HL-60 (cell line): ENCODE results near the gene STX1A.

Source experiments
- DNase-seq, 2 experiments: peaks; one replicate each; pipeline ENCODE4 v3.0.0-alpha.2; 2010 to 2020; ENCODE audit warnings: low read depth in 1 of 2, low spot score in 1 of 2
- H3K27ac ChIP-seq: fragments of 250-450 bp; sonication (Bioruptor Pico); replicated peaks from 2 replicates; pipeline ENCODE4 v1.5.1; 2020; ENCODE audit warnings: mild to moderate bottlenecking, moderate library complexity
- H3K27me3 ChIP-seq: fragments of 250-450 bp; sonication (Bioruptor Pico); 2 replicates; pipeline ENCODE4 v1.5.1; 2021; ENCODE audit warnings: mild to moderate bottlenecking, moderate library complexity; ENCODE audit not compliant: insufficient read depth, poor library complexity, severe bottlenecking
- H3K4me3 ChIP-seq: replicated peaks from 2 replicates; pipeline ENCODE4 v1.5.1; 2011; ENCODE audit warnings: mild to moderate bottlenecking, control low read depth, low read length; ENCODE audit not compliant: insufficient read depth
- GABPA ChIP-seq: IDR thresholded peaks from 2 replicates; pipeline ENCODE4 v1.6.1; 2012; ENCODE audit warnings: low read depth
- POLR2AphosphoS5 ChIP-seq: IDR thresholded peaks from 2 replicates; pipeline ENCODE4 v1.6.1; 2012; ENCODE audit warnings: low read depth
- SPI1 ChIP-seq: IDR thresholded peaks from 2 replicates; pipeline ENCODE4 v1.6.1; 2012; ENCODE audit warnings: low read depth, mild to moderate bottlenecking, borderline replicate concordance
- long read RNA-seq: library from polyadenylated mRNA; unstranded; transcript quantifications from one replicate; pipeline ENCODE4 v2.0.0, GENCODE V29; 2020
- TF ChIP-seq, protein P1 (sequence below): IDR thresholded peaks from one replicate; pipeline ENCODE4 v1.5.1; 2011; ENCODE audit warnings: low read length, control low read depth, inconsistent platforms; ENCODE audit not compliant: insufficient read depth
- TF ChIP-seq, protein P2 (sequence below): IDR thresholded peaks from 2 replicates; pipeline ENCODE4 v1.6.1; 2012; ENCODE audit warnings: low read depth; ENCODE audit not compliant: insufficient replicate concordance

Gene STX1A
- long read RNA-seq, partial matches to known transcripts, result 0 of 33 reads
- long read RNA-seq, other reads (novel, unspliced or antisense), result 32 of 33 reads

DNA sequence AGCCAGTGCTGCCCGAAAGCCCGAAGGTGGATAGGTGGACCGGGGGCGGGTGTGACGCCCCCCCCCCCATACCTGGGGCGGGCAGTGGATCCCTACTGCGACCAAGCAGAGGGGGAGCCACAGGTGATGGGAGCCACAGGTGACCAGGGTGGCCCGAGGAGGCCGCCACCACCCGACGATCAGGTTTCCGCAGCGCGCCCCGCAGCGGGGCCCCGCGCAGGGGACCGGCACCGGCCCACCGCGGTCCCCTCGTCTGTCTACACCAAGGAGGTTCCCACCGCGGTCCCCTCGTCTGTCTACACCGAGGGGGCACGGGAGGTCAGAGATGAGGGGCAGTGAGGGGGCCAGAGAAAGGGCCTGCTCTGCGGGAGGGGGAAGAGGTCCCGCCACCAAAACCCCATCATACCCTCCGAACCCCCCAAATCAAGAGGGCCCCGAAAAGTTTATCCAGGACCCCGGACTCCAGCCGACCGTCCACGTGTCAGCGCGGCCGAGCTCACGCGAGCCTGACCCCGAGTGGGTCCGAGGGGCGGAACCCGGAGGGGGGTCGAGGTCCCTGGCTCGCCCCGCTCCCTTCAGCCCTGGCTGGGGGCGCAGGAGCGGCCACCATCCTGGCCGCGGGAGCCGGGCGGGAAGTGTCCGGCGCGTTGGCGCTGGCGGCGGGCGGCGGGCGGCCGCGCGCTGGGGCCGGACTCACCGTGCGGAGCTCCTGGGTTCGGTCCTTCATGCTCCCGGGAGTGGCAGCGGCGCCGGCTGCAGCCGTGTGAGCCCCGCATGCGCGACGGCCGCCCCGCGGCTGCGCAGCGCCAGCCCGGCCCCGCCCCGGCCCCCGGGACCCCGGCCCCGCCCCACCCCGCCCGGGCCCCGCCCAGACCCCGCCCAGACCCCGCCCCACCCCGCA lies at the start of gene STX1A:
TSS of gene STX1A (minus strand) at position 765 of the 901 bp plus-strand sequence. CDS start at position 727, 38 bp downstream.
- peak in 1 of 2 experiments; percentile 42 for DNase-seq
- TF ChIP-seq GABPA, result no peak
- TF ChIP-seq, protein P1, sequence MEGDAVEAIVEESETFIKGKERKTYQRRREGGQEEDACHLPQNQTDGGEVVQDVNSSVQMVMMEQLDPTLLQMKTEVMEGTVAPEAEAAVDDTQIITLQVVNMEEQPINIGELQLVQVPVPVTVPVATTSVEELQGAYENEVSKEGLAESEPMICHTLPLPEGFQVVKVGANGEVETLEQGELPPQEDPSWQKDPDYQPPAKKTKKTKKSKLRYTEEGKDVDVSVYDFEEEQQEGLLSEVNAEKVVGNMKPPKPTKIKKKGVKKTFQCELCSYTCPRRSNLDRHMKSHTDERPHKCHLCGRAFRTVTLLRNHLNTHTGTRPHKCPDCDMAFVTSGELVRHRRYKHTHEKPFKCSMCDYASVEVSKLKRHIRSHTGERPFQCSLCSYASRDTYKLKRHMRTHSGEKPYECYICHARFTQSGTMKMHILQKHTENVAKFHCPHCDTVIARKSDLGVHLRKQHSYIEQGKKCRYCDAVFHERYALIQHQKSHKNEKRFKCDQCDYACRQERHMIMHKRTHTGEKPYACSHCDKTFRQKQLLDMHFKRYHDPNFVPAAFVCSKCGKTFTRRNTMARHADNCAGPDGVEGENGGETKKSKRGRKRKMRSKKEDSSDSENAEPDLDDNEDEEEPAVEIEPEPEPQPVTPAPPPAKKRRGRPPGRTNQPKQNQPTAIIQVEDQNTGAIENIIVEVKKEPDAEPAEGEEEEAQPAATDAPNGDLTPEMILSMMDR, result no peak
- Histone ChIP-seq H3K4me3 (peak within 1 kb of the TSS; percentile 64), H3K27me3 (no peaks in the 10 kb centered on the region), H3K27ac (no peak within 1 kb of the TSS)

DNA sequence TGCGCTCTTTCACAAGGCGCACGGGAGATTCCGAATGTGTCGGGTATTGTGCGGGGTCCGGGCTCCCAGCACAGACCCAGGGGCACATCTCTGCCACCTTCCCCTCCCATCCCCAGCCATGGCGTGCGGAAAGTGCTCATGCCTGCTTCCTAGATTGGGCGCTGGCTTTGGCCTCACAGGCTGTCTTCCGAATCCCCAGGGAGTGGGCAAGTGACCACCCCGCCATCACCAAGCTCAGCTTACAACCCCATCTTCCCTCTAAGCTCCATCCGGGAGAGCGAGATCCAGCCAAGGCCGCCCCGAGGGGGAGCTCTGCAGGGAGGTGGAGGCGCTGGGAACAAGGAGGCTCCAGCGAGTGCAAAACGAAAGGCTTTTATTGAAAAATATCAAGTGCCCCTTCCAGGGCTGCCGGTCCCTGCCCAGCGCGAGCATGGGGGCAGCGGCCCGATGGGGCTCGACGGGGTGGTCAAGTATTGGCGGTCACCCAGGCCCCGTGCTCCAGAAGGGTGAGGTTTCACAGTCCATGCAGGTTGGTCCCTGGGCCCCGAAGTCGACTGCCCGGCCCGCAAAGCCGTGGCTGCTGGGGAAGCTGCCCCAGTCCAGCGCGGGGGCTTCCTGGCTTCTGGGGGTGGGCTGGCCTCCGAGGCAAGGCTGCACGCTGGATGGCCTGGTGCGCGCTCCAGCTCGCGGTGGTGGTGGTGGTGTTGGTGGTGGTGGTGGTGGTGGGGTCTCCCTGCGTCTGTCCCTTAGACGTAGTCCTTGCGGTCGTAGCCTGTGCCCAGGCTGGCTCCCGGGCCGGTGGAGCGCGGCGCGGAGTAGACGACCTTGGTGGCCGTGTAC lies 49.4 kb upstream of the STX1A start:
- Histone ChIP-seq H3K27ac (no peak overlapping the region), H3K27me3 (peaks cover 32% of the 10 kb centered on the region), H3K4me3 (no peak overlapping the region)
- TF ChIP-seq, protein P2, sequence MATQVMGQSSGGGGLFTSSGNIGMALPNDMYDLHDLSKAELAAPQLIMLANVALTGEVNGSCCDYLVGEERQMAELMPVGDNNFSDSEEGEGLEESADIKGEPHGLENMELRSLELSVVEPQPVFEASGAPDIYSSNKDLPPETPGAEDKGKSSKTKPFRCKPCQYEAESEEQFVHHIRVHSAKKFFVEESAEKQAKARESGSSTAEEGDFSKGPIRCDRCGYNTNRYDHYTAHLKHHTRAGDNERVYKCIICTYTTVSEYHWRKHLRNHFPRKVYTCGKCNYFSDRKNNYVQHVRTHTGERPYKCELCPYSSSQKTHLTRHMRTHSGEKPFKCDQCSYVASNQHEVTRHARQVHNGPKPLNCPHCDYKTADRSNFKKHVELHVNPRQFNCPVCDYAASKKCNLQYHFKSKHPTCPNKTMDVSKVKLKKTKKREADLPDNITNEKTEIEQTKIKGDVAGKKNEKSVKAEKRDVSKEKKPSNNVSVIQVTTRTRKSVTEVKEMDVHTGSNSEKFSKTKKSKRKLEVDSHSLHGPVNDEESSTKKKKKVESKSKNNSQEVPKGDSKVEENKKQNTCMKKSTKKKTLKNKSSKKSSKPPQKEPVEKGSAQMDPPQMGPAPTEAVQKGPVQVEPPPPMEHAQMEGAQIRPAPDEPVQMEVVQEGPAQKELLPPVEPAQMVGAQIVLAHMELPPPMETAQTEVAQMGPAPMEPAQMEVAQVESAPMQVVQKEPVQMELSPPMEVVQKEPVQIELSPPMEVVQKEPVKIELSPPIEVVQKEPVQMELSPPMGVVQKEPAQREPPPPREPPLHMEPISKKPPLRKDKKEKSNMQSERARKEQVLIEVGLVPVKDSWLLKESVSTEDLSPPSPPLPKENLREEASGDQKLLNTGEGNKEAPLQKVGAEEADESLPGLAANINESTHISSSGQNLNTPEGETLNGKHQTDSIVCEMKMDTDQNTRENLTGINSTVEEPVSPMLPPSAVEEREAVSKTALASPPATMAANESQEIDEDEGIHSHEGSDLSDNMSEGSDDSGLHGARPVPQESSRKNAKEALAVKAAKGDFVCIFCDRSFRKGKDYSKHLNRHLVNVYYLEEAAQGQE, result no peak
- no peak for TF ChIP-seq GABPA
- TF ChIP-seq, protein P1, result no peak
- TF ChIP-seq POLR2AphosphoS5, result no peak
- no peak for TF ChIP-seq SPI1
- no peak for DNase-seq

DNA sequence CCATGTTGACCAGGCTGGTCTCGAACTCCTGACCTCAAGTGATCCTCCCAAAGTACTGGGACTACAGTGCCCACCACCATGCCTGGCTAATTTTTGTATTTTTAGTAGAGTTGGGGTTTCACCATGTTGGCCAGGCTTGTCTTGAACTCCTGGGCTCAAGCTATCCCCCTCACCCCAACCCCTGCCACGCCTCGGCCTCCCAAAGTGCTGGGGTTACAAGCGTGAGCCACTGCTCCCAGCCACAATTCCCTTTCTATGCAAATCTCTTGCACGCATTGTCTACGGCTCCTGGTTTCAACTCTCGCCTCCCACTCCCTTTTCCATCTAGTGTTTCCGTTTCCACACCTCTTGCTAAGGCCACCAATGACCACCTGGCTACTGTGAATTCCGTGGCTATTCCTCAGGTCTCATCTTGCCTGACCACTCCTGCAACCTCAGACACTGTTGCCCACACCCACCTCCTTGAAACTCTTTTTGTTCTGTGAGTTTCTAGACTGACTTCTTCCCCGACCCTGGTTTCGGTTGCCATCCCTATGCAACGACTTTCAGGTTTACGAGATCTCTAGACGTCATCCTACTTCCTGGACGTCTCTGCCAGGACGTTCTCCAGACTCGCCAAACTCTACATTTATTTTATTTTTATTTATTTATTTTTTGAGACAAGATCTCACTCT lies 47.2 kb upstream of the STX1A start:
- Histone ChIP-seq H3K27ac (no peak overlapping the region), H3K27me3 (peaks cover 31% of the 10 kb centered on the region), H3K4me3 (no peak overlapping the region)
- no peak for TF ChIP-seq POLR2AphosphoS5
- TF ChIP-seq GABPA, result no peak
- TF ChIP-seq, protein P1, result no peak
- TF ChIP-seq, protein P2, result no peak
- TF ChIP-seq SPI1, result no peak
- no peak for DNase-seq
